Keratinocyte (primary cell): Measurements from ENCODE around the gene TNNC2. TPM values are rescaled to one million over a fixed set of nuclear protein-coding genes. Genes with fewer than 3 reads are reported as not detected.

ENCODE experiments used
- DNase-seq: peaks from one replicate; pipeline ENCODE4 v3.0.0-alpha.2; 2011; ENCODE audit warnings: low read depth, missing footprints, low spot score
- FAIRE-seq: peaks from 2 replicates; lab custom pipeline; 2011; peaks lifted over from hg19 to GRCh38; lab: Jason Lieb, UNC
- H2AFZ ChIP-seq: 2 replicates; pipeline ENCODE4 v1.6.0; 2012; ENCODE audit warnings: low read length, control low read depth, inconsistent platforms; ENCODE audit not compliant: control insufficient read depth
- H3K27ac ChIP-seq: 2 replicates; pipeline ENCODE4 v1.5.1; 2011; ENCODE audit warnings: low read length; ENCODE audit not compliant: control insufficient read depth, insufficient read depth
- H3K27me3 ChIP-seq: 3 replicates; pipeline ENCODE4 v1.6.0; 2011; ENCODE audit warnings: low read length; ENCODE audit not compliant: control insufficient read depth, insufficient read depth; ENCODE audit errors: extremely low read depth
- H3K36me3 ChIP-seq, 2 experiments: 2 replicates in 1 of 2; 3 replicates in 1 of 2; pipeline ENCODE4 v1.5.1; 2011; ENCODE audit warnings: low read length in 2 of 2, mild to moderate bottlenecking in 1 of 2; ENCODE audit not compliant: control insufficient read depth in 2 of 2, insufficient read depth in 2 of 2; ENCODE audit errors: extremely low read depth in 1 of 2
- H3K4me1 ChIP-seq: 3 replicates; pipeline ENCODE4 v1.5.1; 2011; ENCODE audit warnings: low read length; ENCODE audit not compliant: control insufficient read depth, insufficient read depth; ENCODE audit errors: extremely low read depth
- H3K4me2 ChIP-seq: 3 replicates; pipeline ENCODE4 v1.6.0; 2011; ENCODE audit warnings: low read depth, low read length; ENCODE audit not compliant: control insufficient read depth, insufficient read depth; ENCODE audit errors: extremely low read depth
- H3K4me3 ChIP-seq, 3 experiments: fragments of 200-600 bp in 1 of 3; sonication (generic) in 1 of 3; 2 replicates in 2 of 3; 3 replicates in 1 of 3; pipeline ENCODE4 v1.5.1; 2011 to 2016; ENCODE audit warnings: low read length in 3 of 3, mild to moderate bottlenecking in 3 of 3, control low read depth in 2 of 3, inconsistent platforms in 1 of 3, low read depth in 1 of 3, mixed read lengths in 1 of 3, mixed run types in 1 of 3, moderate library complexity in 1 of 3; ENCODE audit not compliant: control insufficient read depth in 2 of 3, insufficient read depth in 2 of 3; ENCODE audit errors: extremely low read depth in 1 of 3
- H3K79me2 ChIP-seq: 2 replicates; pipeline ENCODE4 v1.6.0; 2012; ENCODE audit warnings: low read length; ENCODE audit not compliant: control insufficient read depth, insufficient read depth
- H3K9ac ChIP-seq: 3 replicates; pipeline ENCODE4 v1.6.0; 2011; ENCODE audit warnings: low read length; ENCODE audit not compliant: control insufficient read depth, insufficient read depth; ENCODE audit errors: extremely low read depth
- H3K9me1 ChIP-seq: 3 replicates; pipeline ENCODE4 v1.6.0; 2011; ENCODE audit warnings: low read length; ENCODE audit not compliant: control insufficient read depth, insufficient read depth; ENCODE audit errors: extremely low read depth
- H3K9me3 ChIP-seq: 2 replicates; pipeline ENCODE4 v1.5.1; 2012; ENCODE audit warnings: low read depth, low read length; ENCODE audit not compliant: control insufficient read depth
- H4K20me1 ChIP-seq: 3 replicates; pipeline ENCODE4 v1.6.0; 2011; ENCODE audit warnings: low read length; ENCODE audit not compliant: control insufficient read depth, insufficient read depth; ENCODE audit errors: extremely low read depth
- CTCF ChIP-seq, 3 experiments: IDR thresholded peaks in 1 of 3; conservative IDR thresholded peaks in 1 of 3; optimal IDR thresholded peaks in 1 of 3; 2 replicates in 2 of 3; 3 replicates in 1 of 3; pipeline versions ENCODE3 to v1.5.1; 2011; ENCODE audit warnings: low read length in 3 of 3, mild to moderate bottlenecking in 3 of 3, moderate library complexity in 2 of 3, control low read depth in 1 of 3, inconsistent platforms in 1 of 3; ENCODE audit not compliant: insufficient read depth in 2 of 3; ENCODE audit errors: extremely low read depth in 1 of 3
- EZH2 ChIP-seq: IDR thresholded peaks from one replicate; pipeline ENCODE4 v1.6.1; 2012; ENCODE audit warnings: inconsistent platforms, mild to moderate bottlenecking, low read length, moderate library complexity
- dilution Hi-C: fragments of 300-500 bp; cut with MboI; formaldehyde crosslinking; loops from one replicate; pipeline ENCODE4 v1.7.0; 2020; ENCODE audit warnings: low sequenced_read_pairs; ENCODE audit not compliant: extremely low pct_ligation_motif_present
- polyA plus RNA-seq, 5 experiments: library from polyadenylated mRNA; depleted of rRNA in 3 of 5; stranded (reverse) in 3 of 5; stranded (forward) in 1 of 5; unstranded in 1 of 5; fragments of >200 nt; gene quantifications; 1 replicate in 1 of 5; 2 replicates in 3 of 5; 3 replicates in 1 of 5; pipeline versions ENCODE4 v1.2.1 to v1.2.3, GENCODE V29; 2011 to 2012; ENCODE audit warnings: missing spikeins in 2 of 5, low read depth in 1 of 5, low replicate concordance in 1 of 5

Gene TNNC2
- polyA plus RNA-seq, 1 donor (not counting 4 experiments of a cell fraction or from before 2014, with no cell fraction given) = 0.16 TPM

GRCh38 chr20:45867819-45868176 is 40.7 kb upstream of the TNNC2 start:
- Histone ChIP-seq H3K4me2 (no peak overlapping the region), H2AFZ (no peak overlapping the region), H3K9ac (peak overlapping the region; percentile 28), H3K4me1 (peaks cover 18% of the 10 kb centered on the region), H3K36me3 (no peaks in the 10 kb centered on the region), H3K9me1 (peaks cover 2% of the 10 kb centered on the region), H3K4me3 (no peak overlapping the region), H3K79me2 (no peaks in the 10 kb centered on the region), H4K20me1 (no peaks in the 10 kb centered on the region), H3K27ac (peak overlapping the region; percentile 68), H3K27me3 (no peaks in the 10 kb centered on the region), H3K9me3 (no peaks in the 10 kb centered on the region)
- DNase-seq (no peak), FAIRE-seq (peak; percentile 59)
- TF ChIP-seq EZH2 (no peak), CTCF (optimal IDR thresholded peaks at IDR 0.05 in 1 of 3, IDR thresholded peaks at IDR 0.05 in 1 of 3, conservative IDR thresholded peaks at IDR 0.05 in 1 of 3; ENCODE audit: extremely low read depth in 1 of 3, insufficient read depth in 2 of 3, low read length in 3 of 3) (no peak)
- dilution Hi-C loops = no loop called here

GRCh38 chr20:45867136-45867818 is 40.2 kb upstream of the TNNC2 start:
- Histone ChIP-seq H3K9me1 (peaks cover 2% of the 10 kb centered on the region), H4K20me1 (no peaks in the 10 kb centered on the region), H3K36me3 (no peaks in the 10 kb centered on the region), H3K4me1 (peaks cover 18% of the 10 kb centered on the region), H3K27me3 (no peaks in the 10 kb centered on the region), H3K9me3 (no peaks in the 10 kb centered on the region), H3K79me2 (no peaks in the 10 kb centered on the region), H3K4me2 (no peak overlapping the region), H3K27ac (peak overlapping the region; percentile 68), H2AFZ (no peak overlapping the region), H3K4me3 (no peak overlapping the region), H3K9ac (peak overlapping the region; percentile 28)
- DNase-seq (no peak), FAIRE-seq (no peak)
- no peak for TF ChIP-seq CTCF (optimal IDR thresholded peaks at IDR 0.05 in 1 of 3, IDR thresholded peaks at IDR 0.05 in 1 of 3, conservative IDR thresholded peaks at IDR 0.05 in 1 of 3; ENCODE audit: extremely low read depth in 1 of 3, insufficient read depth in 2 of 3, low read length in 3 of 3)
- TF ChIP-seq EZH2 = no peak
- dilution Hi-C loops = no loop called here
